Measurements from ENCODE around the gene MAP2K3.
"Not testable (repeated sequence)": the region's sequence is repeated elsewhere in the genome, so short reads cannot be mapped to it uniquely, and the experiment has no call there.

GRCh38 chr17:21305431-21306180 lies 21.1 kb downstream of the MAP2K3 start:
- TF ChIP-seq ESRRG (CRISPR knock-in tag; IDR thresholded peaks at IDR 0.05); ZFP3 (CRISPR knock-in tag; IDR thresholded peaks at IDR 0.05); CSDC2 (CRISPR knock-in tag; IDR thresholded peaks at IDR 0.05); CSRNP3 (CRISPR knock-in tag; IDR thresholded peaks at IDR 0.05); PATZ1 (CRISPR knock-in tag; IDR thresholded peaks at IDR 0.05; ENCODE audit: borderline replicate concordance); TOX (CRISPR knock-in tag; IDR thresholded peaks at IDR 0.05; ENCODE audit: borderline replicate concordance); GLIS3 (CRISPR knock-in tag; IDR thresholded peaks at IDR 0.05); CREB5 (CRISPR knock-in tag; IDR thresholded peaks at IDR 0.05; ENCODE audit: low read depth); ZNF70 (CRISPR knock-in tag; IDR thresholded peaks at IDR 0.05); ZC3H10 (CRISPR knock-in tag; IDR thresholded peaks at IDR 0.05); ARNTL (CRISPR knock-in tag; IDR thresholded peaks at IDR 0.05; ENCODE audit: borderline replicate concordance, low read depth); BACH2 (CRISPR knock-in tag; IDR thresholded peaks at IDR 0.05; ENCODE audit: borderline replicate concordance): not testable (repeated sequence)
